Esophagus (tissue), 2 donors: Measurements from ENCODE around the gene MOSMO. TPM values are rescaled to one million over a fixed set of nuclear protein-coding genes. Genes with fewer than 3 reads are reported as not detected.
"Not testable (repeated sequence)": the region's sequence is repeated elsewhere in the genome, so short reads cannot be mapped to it uniquely, and the experiment has no call there.

Experiments
- H3K27ac ChIP-seq, 2 donors: one replicate each; pipeline ENCODE4 v1.5.1; 2013; ENCODE audit warnings: low read depth in 2 of 2, mild to moderate bottlenecking in 2 of 2, inconsistent platforms in 1 of 2, low read length in 1 of 2, moderate library complexity in 1 of 2
- H3K27me3 ChIP-seq, 2 donors: one replicate each; pipeline ENCODE4 v1.6.1; 2013; ENCODE audit warnings: low read length in 2 of 2, control low read depth in 1 of 2, mild to moderate bottlenecking in 1 of 2; ENCODE audit not compliant: insufficient read depth in 2 of 2, control insufficient read depth in 1 of 2
- H3K36me3 ChIP-seq, 2 donors: one replicate each; pipeline ENCODE4 v1.6.1; 2013; ENCODE audit warnings: low read length in 1 of 2; ENCODE audit not compliant: control insufficient read depth in 2 of 2, insufficient read depth in 2 of 2
- H3K4me1 ChIP-seq, 2 donors: one replicate each; pipeline ENCODE4 v1.6.1; 2013; ENCODE audit warnings: low read length in 1 of 2; ENCODE audit not compliant: control insufficient read depth in 2 of 2, insufficient read depth in 2 of 2
- H3K4me3 ChIP-seq, 2 donors: one replicate each; pipeline ENCODE4 v1.5.1; 2013; ENCODE audit warnings: low read length in 2 of 2, mild to moderate bottlenecking in 2 of 2, low read depth in 1 of 2, moderate library complexity in 1 of 2
- H3K9me3 ChIP-seq, 2 donors: one replicate each; pipeline ENCODE4 v1.6.1; 2013; ENCODE audit warnings: mild to moderate bottlenecking in 2 of 2, low read depth in 1 of 2, low read length in 1 of 2, moderate library complexity in 1 of 2; ENCODE audit not compliant: control insufficient read depth in 2 of 2, insufficient read depth in 1 of 2
- WGBS, 2 donors: extraction: QIAGEN DNeasy Blood & Tissue Kit; methylation state at CpG; one replicate each; pipeline ENCODE4 v1.1.7; 2013; 5-methylcytosine and 5-hydroxymethylcytosine counted together
- polyA plus RNA-seq, 2 donors: library from polyadenylated mRNA; stranded (reverse); fragments of 200-250 nt; gene quantifications; one replicate each; pipeline ENCODE4 v1.2.3, GENCODE V29; 2013
- donor health status: healthy with polysubstance abuse.
- donor health status: Bipolar disorder and iron deficiency.

MOSMO gene
- polyA plus RNA-seq, 2 donors = 6.8 to 13.1 TPM

DNA sequence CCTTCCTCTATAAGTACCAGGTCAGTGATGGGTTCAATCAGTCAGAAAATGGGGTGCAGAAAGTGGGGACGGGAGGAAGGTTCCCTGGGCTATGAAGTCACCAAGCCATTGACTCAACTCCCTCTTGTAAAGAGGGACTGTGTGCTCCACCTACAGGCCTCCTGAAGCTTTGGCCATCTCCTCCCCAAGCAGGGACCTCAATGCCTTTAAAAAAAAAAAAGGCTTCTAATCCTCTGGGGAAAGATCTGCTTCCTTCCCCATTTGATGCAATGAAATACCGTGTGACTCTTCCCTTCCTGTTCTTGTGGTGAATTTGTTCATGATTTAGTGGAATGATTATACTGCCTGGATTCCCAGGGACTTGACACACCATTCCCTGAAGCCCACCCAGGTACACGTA is 115.2 kb downstream of the MOSMO start:
- H3K4me3 ChIP-seq = no peak overlapping the region
- 43 to 50% methylated on average over 3 of the region's 3 CpGs for WGBS, 2 donors
- no peaks in the 10 kb centered on the region for H3K9me3 ChIP-seq
- H3K36me3 ChIP-seq = no peaks in the 10 kb centered on the region
- H3K27me3 ChIP-seq = no peaks in the 10 kb centered on the region
- no peak overlapping the region for H3K27ac ChIP-seq
- H3K4me1 ChIP-seq = no peaks in the 10 kb centered on the region

- Histone ChIP-seq H3K4me3 (no peak overlapping the region), H3K4me1 (no peaks in the 10 kb centered on the region), H3K36me3 (no peaks in the 10 kb centered on the region), H3K9me3 (no peaks in the 10 kb centered on the region), H3K27ac (no peak overlapping the region), H3K27me3 (no peaks in the 10 kb centered on the region)
- 93 to 95% methylated on average over 7 of the region's 7 CpGs for WGBS, 2 donors
Observed at GRCh38 chr16:22123759-22124490, 116.0 kb downstream of the MOSMO start.

DNA sequence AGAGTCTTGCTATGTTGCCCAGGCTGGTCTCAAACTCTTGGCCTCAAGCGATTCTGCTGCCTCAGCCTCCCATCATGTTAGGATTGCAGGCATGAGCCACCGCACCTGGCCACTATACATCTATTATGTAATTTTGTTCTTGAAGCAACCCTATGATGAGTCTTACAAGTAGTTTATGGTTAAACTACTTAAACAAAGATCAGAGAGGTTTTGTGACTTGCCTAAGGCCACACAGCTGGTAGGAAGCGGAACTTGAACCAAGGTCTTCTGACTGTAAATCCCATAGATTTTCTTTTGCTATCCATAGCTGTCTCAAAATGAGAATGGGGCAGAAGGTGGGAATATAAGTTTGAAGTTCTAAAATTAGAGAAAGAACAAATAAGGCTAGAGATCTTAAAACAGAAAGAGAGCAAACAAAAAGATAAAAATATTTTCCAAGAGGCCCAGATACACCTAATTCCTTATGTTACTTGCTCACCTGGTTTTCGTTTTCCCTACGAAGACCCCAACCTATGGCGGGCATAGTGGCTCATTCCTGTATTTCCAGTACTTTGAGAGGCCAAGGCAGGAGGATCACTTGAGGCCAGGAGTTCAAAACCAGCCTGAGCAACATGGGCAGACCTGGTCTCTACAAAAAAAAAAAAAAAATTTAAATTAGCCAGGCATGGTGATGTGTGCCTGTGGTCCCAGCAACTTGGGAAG is 116.8 kb downstream of the MOSMO start:
- no peaks in the 10 kb centered on the region for H3K36me3 ChIP-seq
- no peak overlapping the region for H3K4me3 ChIP-seq
- no peaks in the 10 kb centered on the region for H3K27me3 ChIP-seq
- H3K27ac ChIP-seq = no peak overlapping the region
- WGBS, 2 donors = 91 to 93% methylated on average over 6 of the region's 6 CpGs
- no peaks in the 10 kb centered on the region for H3K9me3 ChIP-seq
- no peaks in the 10 kb centered on the region for H3K4me1 ChIP-seq

- 77 to 83% methylated on average over 15 of the region's 15 CpGs for WGBS, 2 donors
- Histone ChIP-seq H3K4me3 (no peak overlapping the region), H3K36me3 (no peaks in the 10 kb centered on the region), H3K4me1 (no peaks in the 10 kb centered on the region), H3K9me3 (no peaks in the 10 kb centered on the region), H3K27me3 (no peaks in the 10 kb centered on the region), H3K27ac (no peak overlapping the region)
Observed at GRCh38 chr16:22126037-22126558, 118.2 kb downstream of the MOSMO start.

GRCh38 chr16:22128537-22128936 is 120.6 kb downstream of the MOSMO start:
- H3K9me3 ChIP-seq, H3K27ac ChIP-seq, H3K4me1 ChIP-seq, H3K36me3 ChIP-seq, H3K4me3 ChIP-seq, H3K27me3 ChIP-seq: not testable (repeated sequence)
- WGBS, 2 donors = 91 to 92% methylated on average over 1 of the region's 1 CpG

DNA sequence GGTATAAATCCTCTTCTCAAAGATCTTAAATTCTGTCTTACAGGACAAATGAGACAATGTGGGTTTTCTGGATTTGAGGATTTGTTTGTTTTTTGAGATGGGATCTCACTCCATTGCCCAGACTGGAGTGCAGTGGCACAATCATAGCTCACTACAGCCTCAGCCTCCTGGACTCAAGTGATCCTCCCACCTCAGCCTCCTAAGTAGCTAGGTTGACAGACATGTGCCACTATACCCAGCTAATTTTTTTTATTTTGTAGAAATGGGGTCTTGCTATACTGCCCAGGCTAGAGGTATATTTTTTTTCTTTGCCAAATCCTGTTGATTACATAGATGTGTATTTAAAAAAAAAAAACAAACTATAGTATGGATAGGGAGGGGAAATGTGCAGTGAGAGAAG is 122.6 kb downstream of the MOSMO start:
- H3K36me3 ChIP-seq = no peaks in the 10 kb centered on the region
- H3K4me1 ChIP-seq = no peaks in the 10 kb centered on the region
- H3K27me3 ChIP-seq = no peaks in the 10 kb centered on the region
- H3K27ac ChIP-seq = no peak overlapping the region
- H3K4me3 ChIP-seq = no peak overlapping the region
- H3K9me3 ChIP-seq = no peaks in the 10 kb centered on the region

DNA sequence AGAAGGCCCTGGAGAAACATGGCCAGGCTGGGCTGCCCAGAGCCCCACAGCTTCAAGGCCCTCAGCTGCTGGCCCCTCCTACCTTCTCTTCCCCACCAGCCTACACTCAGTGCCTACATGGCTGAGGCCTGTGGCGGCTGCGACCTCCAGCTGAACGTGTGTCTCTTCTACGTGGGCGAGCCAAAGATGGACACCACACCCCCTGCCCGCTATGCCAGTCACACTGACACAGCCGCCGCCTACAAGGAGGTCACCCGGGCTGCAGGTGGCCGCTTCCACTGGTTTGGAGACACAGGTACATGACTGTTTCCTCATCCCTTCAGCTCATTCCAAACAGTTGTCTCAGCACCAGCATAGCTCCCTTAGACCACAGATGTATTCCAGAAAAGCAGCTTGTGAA is 124.9 kb downstream of the MOSMO start:
- H3K27ac ChIP-seq = no peak overlapping the region
- no peaks in the 10 kb centered on the region for H3K36me3 ChIP-seq
- H3K27me3 ChIP-seq = no peaks in the 10 kb centered on the region
- no peaks in the 10 kb centered on the region for H3K9me3 ChIP-seq
- WGBS, 2 donors = 86 to 91% methylated on average over 10 of the region's 10 CpGs
- no peaks in the 10 kb centered on the region for H3K4me1 ChIP-seq
- H3K4me3 ChIP-seq = no peak overlapping the region

Other genes starting within 250 kb of the MOSMO start
- 10 to 100 TPM; 13.7 to 22.1 TPM for gene NPIPB4, start 150.4 kb upstream of the MOSMO start, polyA plus RNA-seq
- 100 to 1,000 TPM in 1 of 2 donors, 10 to 100 TPM in 1; 65.4 to 139 TPM for gene UQCRC2, start 54.8 kb upstream of the MOSMO start, polyA plus RNA-seq
- not detected for gene PDZD9, start 7.0 kb upstream of the MOSMO start, polyA plus RNA-seq
- gene VWA3A, start 84.4 kb downstream of the MOSMO start, polyA plus RNA-seq = under 1 TPM; 0.01 to 0.24 TPM
- gene SDR42E2, start 154.4 kb downstream of the MOSMO start, polyA plus RNA-seq = under 1 TPM in 1 of 2 donors, not detected in 1; 0.04 TPM
- 1 to 10 TPM; 4.6 to 6.9 TPM for gene EEF2K, start 198.2 kb downstream of the MOSMO start, polyA plus RNA-seq